RWPE2 (cell line): ENCODE data around the gene MICAL2.

Experiments used
- ATAC-seq: fragments of 200-7000 bp; cut with Tn5 transposase; 3 replicates; pipeline ENCODE4 v1.9.1; 2021; ENCODE audit warnings: low read depth
- DNase-seq: peaks from one replicate; pipeline ENCODE4 v3.0.0-alpha.2; 2020; ENCODE audit warnings: low spot score
- H3K27ac ChIP-seq: fragments of 450-650 bp; 2 replicates; pipeline ENCODE4 v1.5.1; 2017; ENCODE audit warnings: mild to moderate bottlenecking; ENCODE audit not compliant: poor library complexity, severe bottlenecking
- H3K27me3 ChIP-seq: fragments of 250-450 bp; sonication (Bioruptor Pico); 2 replicates; pipeline ENCODE4 v1.5.1; 2021; ENCODE audit warnings: mild to moderate bottlenecking, moderate library complexity; ENCODE audit not compliant: insufficient read depth, poor library complexity, severe bottlenecking
- H3K36me3 ChIP-seq: fragments of 250-450 bp; sonication (Bioruptor Pico); 2 replicates; pipeline ENCODE4 v1.5.1; 2020; ENCODE audit warnings: low read depth, mild to moderate bottlenecking, moderate library complexity
- H3K4me1 ChIP-seq: fragments of 250-450 bp; sonication (Bioruptor Pico); 2 replicates; pipeline ENCODE4 v1.5.1; 2021; ENCODE audit warnings: mild to moderate bottlenecking, moderate library complexity; ENCODE audit not compliant: insufficient read depth, poor library complexity, severe bottlenecking
- H3K4me3 ChIP-seq: fragments of 250-450 bp; sonication (Bioruptor Pico); 2 replicates; pipeline ENCODE4 v1.5.1; 2021; ENCODE audit warnings: mild to moderate bottlenecking, moderate library complexity; ENCODE audit not compliant: severe bottlenecking
- H3K9me3 ChIP-seq: fragments of 250-450 bp; sonication (Bioruptor Pico); 2 replicates; pipeline ENCODE4 v1.5.1; 2021; ENCODE audit warnings: mild to moderate bottlenecking, moderate library complexity; ENCODE audit not compliant: severe bottlenecking
- TF ChIP-seq, protein P1 (sequence below): fragments of 450-650 bp; IDR thresholded peaks from one replicate; pipeline ENCODE4 v1.5.1; 2017; ENCODE audit warnings: mild to moderate bottlenecking, moderate library complexity; ENCODE audit not compliant: poor library complexity, severe bottlenecking

Gene MICAL2

DNA sequence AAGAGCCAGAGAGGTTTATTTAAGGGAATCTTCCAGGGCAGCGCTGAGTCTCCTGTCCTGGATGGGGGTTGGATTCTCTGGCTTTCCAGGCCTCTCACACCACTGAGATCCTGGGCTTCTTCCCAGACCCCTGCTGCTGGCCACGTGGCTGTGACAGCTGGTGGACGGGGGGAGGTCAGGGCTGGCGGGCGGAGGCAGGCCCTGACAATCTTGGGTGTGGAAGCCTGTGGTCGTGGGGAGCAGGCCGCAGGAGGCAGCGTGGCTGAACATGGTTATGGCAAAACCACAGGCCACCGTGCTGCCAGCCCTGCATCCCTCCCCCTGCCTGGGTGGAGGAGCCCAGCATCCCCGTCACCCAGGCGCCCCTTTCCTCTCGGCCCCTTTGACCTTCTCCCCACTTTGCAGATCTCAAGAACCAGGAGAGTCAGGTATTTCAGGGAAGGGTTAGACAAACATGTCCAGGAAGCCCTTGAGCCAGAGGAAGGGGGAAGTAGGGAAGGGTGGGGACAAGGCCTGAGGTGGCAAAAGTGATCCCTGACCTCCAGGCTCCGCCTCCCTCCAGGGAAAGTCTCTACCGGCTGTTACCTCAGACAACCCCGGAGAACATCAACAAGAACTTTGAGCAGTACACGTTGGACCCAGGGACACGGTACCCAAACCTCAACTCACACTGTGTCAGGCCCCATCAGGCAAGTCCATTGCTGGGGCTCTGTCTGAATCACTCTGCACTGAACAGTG is 111.8 kb downstream of the MICAL2 start:
- H3K36me3 ChIP-seq: peaks cover 98% of the 10 kb centered on the region
- H3K9me3 ChIP-seq: no peaks in the 10 kb centered on the region
- no peaks in the 10 kb centered on the region for H3K27me3 ChIP-seq
- peaks cover 17% of the 10 kb centered on the region for H3K4me1 ChIP-seq
- no peak overlapping the region for H3K4me3 ChIP-seq
- ATAC-seq (no peak), DNase-seq (no peak)
- TF ChIP-seq, protein P1, sequence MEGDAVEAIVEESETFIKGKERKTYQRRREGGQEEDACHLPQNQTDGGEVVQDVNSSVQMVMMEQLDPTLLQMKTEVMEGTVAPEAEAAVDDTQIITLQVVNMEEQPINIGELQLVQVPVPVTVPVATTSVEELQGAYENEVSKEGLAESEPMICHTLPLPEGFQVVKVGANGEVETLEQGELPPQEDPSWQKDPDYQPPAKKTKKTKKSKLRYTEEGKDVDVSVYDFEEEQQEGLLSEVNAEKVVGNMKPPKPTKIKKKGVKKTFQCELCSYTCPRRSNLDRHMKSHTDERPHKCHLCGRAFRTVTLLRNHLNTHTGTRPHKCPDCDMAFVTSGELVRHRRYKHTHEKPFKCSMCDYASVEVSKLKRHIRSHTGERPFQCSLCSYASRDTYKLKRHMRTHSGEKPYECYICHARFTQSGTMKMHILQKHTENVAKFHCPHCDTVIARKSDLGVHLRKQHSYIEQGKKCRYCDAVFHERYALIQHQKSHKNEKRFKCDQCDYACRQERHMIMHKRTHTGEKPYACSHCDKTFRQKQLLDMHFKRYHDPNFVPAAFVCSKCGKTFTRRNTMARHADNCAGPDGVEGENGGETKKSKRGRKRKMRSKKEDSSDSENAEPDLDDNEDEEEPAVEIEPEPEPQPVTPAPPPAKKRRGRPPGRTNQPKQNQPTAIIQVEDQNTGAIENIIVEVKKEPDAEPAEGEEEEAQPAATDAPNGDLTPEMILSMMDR: no peak
- peak overlapping the region; percentile 69 for H3K27ac ChIP-seq

DNA sequence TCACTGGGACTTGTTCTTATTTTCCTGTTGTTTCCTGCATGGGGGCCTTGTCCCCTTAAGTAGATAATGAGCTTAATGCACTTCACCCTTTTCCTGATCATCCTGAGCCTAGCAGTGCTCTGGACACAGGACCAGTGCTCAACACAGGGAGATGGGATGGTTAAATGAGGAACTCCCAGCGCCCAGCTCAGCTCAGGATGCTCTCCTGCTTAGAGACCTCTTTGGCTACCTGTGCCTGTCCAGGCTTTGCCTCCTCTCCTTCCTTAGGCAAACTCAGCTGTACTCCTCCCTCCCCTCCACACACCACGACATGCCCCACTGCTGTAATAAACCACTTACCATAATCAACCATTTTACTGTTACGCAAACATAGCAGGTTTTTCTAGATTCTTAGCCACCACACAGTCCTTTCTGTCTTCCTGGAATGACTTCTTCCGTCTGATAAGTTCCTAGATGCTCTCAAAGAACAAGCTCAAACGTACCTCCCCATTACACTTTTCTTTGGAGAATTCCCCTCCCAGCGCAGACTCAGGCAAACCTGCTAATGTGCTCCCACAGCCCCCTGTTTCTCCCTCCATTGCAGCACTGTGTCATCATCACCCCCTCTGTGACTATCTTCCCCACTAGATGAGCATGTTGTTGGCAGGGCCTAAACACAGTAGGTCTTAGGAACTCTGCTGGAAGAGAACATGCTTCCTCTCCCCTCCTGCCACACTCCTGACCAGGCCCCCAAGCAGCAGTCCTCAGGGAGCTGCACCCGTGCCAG is 113.6 kb downstream of the MICAL2 start:
- H3K27ac ChIP-seq: peak overlapping the region; percentile 69
- H3K27me3 ChIP-seq: no peaks in the 10 kb centered on the region
- no peak overlapping the region for H3K4me3 ChIP-seq
- no peaks in the 10 kb centered on the region for H3K9me3 ChIP-seq
- DNase-seq (no peak), ATAC-seq (peak; percentile 35)
- TF ChIP-seq, protein P1: no peak
- peaks cover 98% of the 10 kb centered on the region for H3K36me3 ChIP-seq
- H3K4me1 ChIP-seq: peaks cover 17% of the 10 kb centered on the region

DNA sequence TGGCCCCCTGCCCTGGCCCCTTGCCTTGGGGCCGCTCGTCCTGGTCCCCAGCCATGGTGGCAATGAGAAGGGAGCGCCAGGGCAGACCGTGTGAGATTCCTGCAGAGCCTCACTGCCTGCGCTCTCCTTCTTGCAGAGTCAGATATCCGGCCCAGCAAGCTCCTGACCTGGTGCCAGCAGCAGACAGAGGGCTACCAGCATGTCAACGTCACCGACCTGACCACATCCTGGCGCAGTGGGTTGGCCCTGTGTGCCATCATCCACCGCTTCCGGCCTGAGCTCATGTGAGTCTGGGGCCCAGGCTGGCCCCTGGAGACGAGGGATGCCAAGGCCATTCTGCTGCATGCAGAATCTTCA is 114.1 kb downstream of the MICAL2 start:
- TF ChIP-seq, protein P1: no peak
- Histone ChIP-seq H3K27me3 (no peaks in the 10 kb centered on the region), H3K9me3 (no peaks in the 10 kb centered on the region), H3K4me1 (peaks cover 17% of the 10 kb centered on the region), H3K27ac (peak overlapping the region; percentile 69), H3K36me3 (peaks cover 98% of the 10 kb centered on the region), H3K4me3 (no peak overlapping the region)
- peak; percentile 59 for ATAC-seq
- peak; percentile 78 for DNase-seq

DNA sequence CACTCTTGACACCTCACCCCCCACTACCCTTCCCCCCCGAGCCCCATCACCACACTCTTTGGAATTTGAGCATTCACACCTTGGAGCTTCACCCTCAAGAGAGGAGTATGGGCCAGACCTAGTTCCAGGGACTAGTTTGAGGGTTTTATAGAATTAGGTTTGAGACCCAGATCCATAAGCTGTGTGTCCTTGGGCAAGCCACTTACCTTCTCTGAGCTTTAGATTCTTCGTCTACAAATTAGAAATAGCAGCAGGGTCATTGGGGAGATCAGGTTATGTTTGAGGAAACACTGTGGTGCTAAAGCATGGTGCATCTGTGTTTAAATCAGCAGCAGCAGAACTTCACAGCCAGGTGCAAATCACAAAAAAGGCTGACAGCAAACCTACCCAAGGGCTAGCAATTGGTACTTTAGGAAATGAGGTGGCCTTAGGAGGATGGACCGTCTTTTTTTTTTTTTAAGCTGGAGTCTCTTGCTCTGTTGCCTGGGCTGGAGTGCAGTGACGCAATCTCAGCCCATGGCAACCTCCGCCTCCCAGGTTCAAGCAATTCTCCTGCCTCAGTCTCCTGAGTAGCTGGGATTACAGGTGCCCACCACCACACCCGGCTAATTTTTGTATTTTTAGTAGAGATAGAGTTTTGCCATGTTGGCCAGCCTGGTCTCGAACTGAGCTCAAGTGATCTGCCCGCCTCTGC is 114.8 kb downstream of the MICAL2 start:
- TF ChIP-seq, protein P1: no peak
- no peak overlapping the region for H3K4me3 ChIP-seq
- ATAC-seq: no peak

More for the DNA sequence above, 114.8 kb downstream of the MICAL2 start:
- DNase-seq: no peak
- H3K27ac ChIP-seq: peak overlapping the region; percentile 69
- no peaks in the 10 kb centered on the region for H3K27me3 ChIP-seq
- H3K36me3 ChIP-seq: peaks cover 98% of the 10 kb centered on the region
- peaks cover 17% of the 10 kb centered on the region for H3K4me1 ChIP-seq
- no peaks in the 10 kb centered on the region for H3K9me3 ChIP-seq
